NCI-H2227 treated with DMSO at 0.1 percent for 48 hours (cell line): ENCODE data around the gene RELCH.

Experiments
- DNase-seq: peaks from one replicate; lab custom pipeline; 2025; lab: John Stamatoyannopoulos, UW

RELCH gene

GRCh38 chr18:62324917-62325805, 138.1 kb downstream of the RELCH start, which contains the start of gene TNFRSF11A:
TNFRSF11A (plus strand) TSS chr18:62325310; CDS start chr18:62325353, 43 bp downstream.
- DNase-seq: no peak

GRCh38 chr18:62325806-62326645, 139.0 kb downstream of the RELCH start:
- DNase-seq: no peak

- DNase-seq: no peak
These were observed 139.7 kb downstream of the RELCH start for GRCh38 chr18:62326646-62327348.

GRCh38 chr18:62327977-62328376, 140.9 kb downstream of the RELCH start:
- no peak for DNase-seq

GRCh38 chr18:62328586-62329525, 141.8 kb downstream of the RELCH start:
- DNase-seq: no peak

- no peak for DNase-seq
These were observed 142.8 kb downstream of the RELCH start for GRCh38 chr18:62329691-62330454.

GRCh38 chr18:62330650-62331049, 143.6 kb downstream of the RELCH start:
- no peak for DNase-seq

- no peak for DNase-seq
These were observed 144.7 kb downstream of the RELCH start for GRCh38 chr18:62331581-62332356.

- no peak for DNase-seq
These were observed 145.4 kb downstream of the RELCH start for GRCh38 chr18:62332431-62332830.

GRCh38 chr18:62332964-62333695, 146.1 kb downstream of the RELCH start:
- DNase-seq: no peak

GRCh38 chr18:62334120-62334519, 147.1 kb downstream of the RELCH start:
- no peak for DNase-seq

GRCh38 chr18:62335494-62335893, 148.4 kb downstream of the RELCH start:
- DNase-seq: no peak

GRCh38 chr18:62336618-62337017, 149.6 kb downstream of the RELCH start:
- no peak for DNase-seq

- DNase-seq: no peak
These were observed 150.3 kb downstream of the RELCH start for GRCh38 chr18:62337336-62337735.

GRCh38 chr18:62338446-62339105, 151.5 kb downstream of the RELCH start:
- DNase-seq: no peak

- no peak for DNase-seq
These were observed 152.3 kb downstream of the RELCH start for GRCh38 chr18:62339106-62339988.

- no peak for DNase-seq
These were observed 153.9 kb downstream of the RELCH start for GRCh38 chr18:62340996-62341395.
